GM21717 (cell line): ENCODE results near the gene PLCL2.
A peak's percentile ranks its signal among the peaks of the same experiment; 100 is the strongest.

Source experiments
- ATAC-seq: cut with Tn5 transposase; IDR thresholded peaks from one replicate; pipeline ENCODE4 v1.9.1; 2021; ENCODE audit warnings: mild to moderate bottlenecking, moderate library complexity; ENCODE audit not compliant: unreplicated experiment

Gene PLCL2

GRCh38 chr3:17038900-17039553 lies 154.3 kb downstream of the PLCL2 start:
- no peak for ATAC-seq

- no peak for ATAC-seq
Measured at GRCh38 chr3:17039594-17039993, 154.8 kb downstream of the PLCL2 start.

GRCh38 chr3:17040322-17040989 lies 155.7 kb downstream of the PLCL2 start:
- ATAC-seq: no peak

- no peak for ATAC-seq
Measured at GRCh38 chr3:17040990-17041377, 156.2 kb downstream of the PLCL2 start.

GRCh38 chr3:17044855-17045254 lies 160.1 kb downstream of the PLCL2 start:
- peak; percentile 94 for ATAC-seq

- ATAC-seq: no peak
Measured at GRCh38 chr3:17045705-17046104, 160.9 kb downstream of the PLCL2 start.

- ATAC-seq: no peak
Measured at GRCh38 chr3:17046623-17047022, 161.9 kb downstream of the PLCL2 start.

- ATAC-seq: no peak
Measured at GRCh38 chr3:17047162-17047561, 162.4 kb downstream of the PLCL2 start.

GRCh38 chr3:17047894-17048293 lies 163.1 kb downstream of the PLCL2 start:
- no peak for ATAC-seq

GRCh38 chr3:17050071-17050470 lies 165.3 kb downstream of the PLCL2 start:
- no peak for ATAC-seq

GRCh38 chr3:17050506-17050905 lies 165.8 kb downstream of the PLCL2 start:
- ATAC-seq: no peak

- peak; percentile 79 for ATAC-seq
Measured at GRCh38 chr3:17052363-17052762, 167.6 kb downstream of the PLCL2 start.

GRCh38 chr3:17054301-17054981 lies 169.7 kb downstream of the PLCL2 start:
- no peak for ATAC-seq

GRCh38 chr3:17054982-17055343 lies 170.2 kb downstream of the PLCL2 start:
- no peak for ATAC-seq

GRCh38 chr3:17055374-17056276 lies 170.9 kb downstream of the PLCL2 start:
- no peak for ATAC-seq

- ATAC-seq: no peak
Measured at GRCh38 chr3:17057321-17057720, 172.6 kb downstream of the PLCL2 start.

GRCh38 chr3:17059989-17060550 lies 175.3 kb downstream of the PLCL2 start:
- ATAC-seq: no peak

GRCh38 chr3:17061005-17061404 lies 176.2 kb downstream of the PLCL2 start:
- ATAC-seq: no peak

- no peak for ATAC-seq
Measured at GRCh38 chr3:17062736-17063135, 178.0 kb downstream of the PLCL2 start.

GRCh38 chr3:17063596-17063995 lies 178.8 kb downstream of the PLCL2 start:
- ATAC-seq: no peak

- no peak for ATAC-seq
Measured at GRCh38 chr3:17065315-17065714, 180.6 kb downstream of the PLCL2 start.
